UCSD-AML1 (cell line): ENCODE data around the gene CPSF6.
A peak's percentile ranks its signal among the peaks of the same experiment; 100 is the strongest.
"Not testable (repeated sequence)": the region's sequence is repeated elsewhere in the genome, so short reads cannot be mapped to it uniquely, and the experiment has no call there.

ENCODE experiments used
- DNase-seq: peaks from one replicate; lab custom pipeline; 2025; ENCODE audit not compliant: unreplicated experiment; lab: John Stamatoyannopoulos, UW

Gene CPSF6

GRCh38 chr12:69258655-69259054 lies 19.3 kb downstream of the CPSF6 start:
- DNase-seq = no peak

GRCh38 chr12:69262264-69262974 lies 23.1 kb downstream of the CPSF6 start:
- DNase-seq = no peak

GRCh38 chr12:69265205-69265604 lies 25.8 kb downstream of the CPSF6 start:
- no peak for DNase-seq

GRCh38 chr12:69265633-69266032 lies 26.3 kb downstream of the CPSF6 start:
- DNase-seq = not testable (repeated sequence)

GRCh38 chr12:69266036-69266635 lies 26.8 kb downstream of the CPSF6 start:
- DNase-seq = no peak

GRCh38 chr12:69269736-69270135 lies 30.4 kb downstream of the CPSF6 start:
- DNase-seq = no peak

GRCh38 chr12:69272511-69272910 lies 33.1 kb downstream of the CPSF6 start:
- DNase-seq = no peak

- no peak for DNase-seq
Measured at GRCh38 chr12:69274861-69275260, 35.5 kb downstream of the CPSF6 start.

- DNase-seq = no peak
Measured at GRCh38 chr12:69275471-69275891, 36.1 kb downstream of the CPSF6 start.

GRCh38 chr12:69278814-69279782 lies 39.7 kb downstream of the CPSF6 start:
- no peak for DNase-seq

- peak; percentile 59 for DNase-seq
Measured at GRCh38 chr12:69284131-69284530, 44.8 kb downstream of the CPSF6 start.

- no peak for DNase-seq
Measured at GRCh38 chr12:69287556-69287955, 48.2 kb downstream of the CPSF6 start.

GRCh38 chr12:69290545-69291277 lies 51.3 kb downstream of the CPSF6 start:
- peak; percentile 78 for DNase-seq

GRCh38 chr12:69291278-69291593 lies 51.9 kb downstream of the CPSF6 start:
- no peak for DNase-seq

- no peak for DNase-seq
Measured at GRCh38 chr12:69298133-69298532, 58.8 kb downstream of the CPSF6 start.

- DNase-seq = no peak
Measured at GRCh38 chr12:69298947-69299346, 59.6 kb downstream of the CPSF6 start.

GRCh38 chr12:69304284-69304683 lies 64.9 kb downstream of the CPSF6 start:
- no peak for DNase-seq

- no peak for DNase-seq
Measured at GRCh38 chr12:69309461-69309860, 70.1 kb downstream of the CPSF6 start.

GRCh38 chr12:69313209-69313608 lies 73.8 kb downstream of the CPSF6 start:
- no peak for DNase-seq

- DNase-seq = not testable (repeated sequence)
Measured at GRCh38 chr12:69316784-69317183, 77.4 kb downstream of the CPSF6 start.

GRCh38 chr12:69317233-69317632 lies 77.9 kb downstream of the CPSF6 start:
- DNase-seq = not testable (repeated sequence)
